ENCODE measurements around the gene BLTP2. TPM values are rescaled to one million over a fixed set of nuclear protein-coding genes. Genes with fewer than 3 reads are reported as not detected.

Gene BLTP2
- total and polyA plus RNA-seq, 2 of the 13 experiments (the other 11 are each of a cell fraction or from before 2014, with no cell fraction given): 66.7 to 80.9 TPM

- FAIRE-seq (peak; percentile 56), DNase-seq (ENCODE audit: low spot score) (peak; percentile 30), ATAC-seq (peak; percentile 81)
- Histone ChIP-seq H3K9me3 (ENCODE audit: low read length) (no peaks in the 10 kb centered on the region), H3K4me3 (replicated peaks in 1 of 3; ENCODE audit: insufficient read depth in 1 of 3, low read depth in 2 of 3, low read length in 3 of 3) (no peak overlapping the region), H4K20me1 (ENCODE audit: insufficient read depth, low read length) (no peaks in the 10 kb centered on the region), H3K27ac (ENCODE audit: extremely low read length, insufficient read depth, low read length) (no peak overlapping the region), H3K4me2 (ENCODE audit: low read depth, low read length) (no peak overlapping the region), H3K79me2 (ENCODE audit: insufficient read depth, low read length) (peaks cover under 1% of the 10 kb centered on the region), H3K4me1 (ENCODE audit: insufficient read depth, low read length) (no peaks in the 10 kb centered on the region), H3K27me3 (ENCODE audit: control insufficient read depth in 1 of 2, insufficient read depth in 2 of 2, low read length in 2 of 2) (no peaks in the 10 kb centered on the region), H3K36me3 (replicated peaks in 1 of 2; ENCODE audit: control insufficient read depth in 1 of 2, insufficient read depth in 2 of 2, low read length in 2 of 2) (peaks cover 50 to 86% of the 10 kb centered on the region in 2 experiments), H3K9ac (ENCODE audit: insufficient read depth, low read depth, low read length) (no peak overlapping the region), H2AFZ (ENCODE audit: low read length) (no peak overlapping the region)
- TF ChIP-seq FOXC1 (CRISPR knock-in tag; IDR thresholded peaks at IDR 0.05; ENCODE audit: borderline replicate concordance): no peak
- 0 out of 2 replicates have a peak, but pooled peaks have one; percentile 31 for TF ChIP-seq HNF4G (IDR thresholded peaks at IDR 0.05; ENCODE audit: borderline replicate concordance, low read depth, low read length)
- no peak for TF ChIP-seq HNF4G (CRISPR knock-in tag; IDR thresholded peaks at IDR 0.05; ENCODE audit: borderline replicate concordance, low read depth)
- TF ChIP-seq CTCF (CRISPR knock-in tag; IDR thresholded peaks at IDR 0.05): peak; percentile 57
- no peak for TF ChIP-seq PREB (CRISPR knock-in tag; IDR thresholded peaks at IDR 0.05)
- peak; percentile 38 for TF ChIP-seq HNF4A (CRISPR knock-in tag; IDR thresholded peaks at IDR 0.05)
- TF ChIP-seq STAG1 (CRISPR knock-in tag; IDR thresholded peaks at IDR 0.05): peak; percentile 60
- peak; percentile 59 for TF ChIP-seq RAD21 (CRISPR knock-in tag; IDR thresholded peaks at IDR 0.05)
- ChIA-PET CTCF (ENCODE audit: low intra/inter-chr PET ratio, low total read pairs) (interaction anchor here (1.8 kb wide), 1 partner anchor 29 kb away, joined by 20 read pairs; no protein-coding TSS in a partner anchor), POLR2A (interaction anchor here (1.2 kb wide), 1 partner anchor 23 kb away, joined by 3 read pairs; no protein-coding TSS in a partner anchor)
- intact Hi-C loops (cut with micrococcal nuclease; ENCODE audit: unreplicated experiment): loop anchor here (1.0 kb wide), 1 partner anchor 29 kb away; no protein-coding TSS in a partner anchor
- 90% methylated on average over 7 of the region's 7 CpGs for WGBS (ENCODE audit: low lambda C conversion rate)
- no TSS peak for BruUV-seq (replicated peaks)
- in situ Hi-C loops (cut with HindIII; ENCODE audit: extremely low pct_ligation_motif_present, low pct_unique_long_range_greater_than_20kb): no loop called here
These were observed 31.0 kb upstream of the BLTP2 start for GRCh38 chr17:28675980-28676379.
